ENCODE results near the gene MTCP1.

GRCh38 chrX:155061760-155062159 lies 9.2 kb downstream of the MTCP1 start:
- no peak for TF ChIP-seq RAD51 (IDR thresholded peaks at IDR 0.05)
- TF ChIP-seq CTCF (IDR thresholded peaks at IDR 0.05 in 2 of 3, conservative IDR thresholded peaks at IDR 0.05 in 1 of 3; ENCODE audit: control insufficient read depth in 2 of 3, extremely low read depth in 1 of 3, insufficient read depth in 1 of 3, low read depth in 3 of 3, low read length in 3 of 3): no peak
- TF ChIP-seq TCF7 (IDR thresholded peaks at IDR 0.05; ENCODE audit: borderline replicate concordance): no peak
- TF ChIP-seq PBX3 (IDR thresholded peaks at IDR 0.05; ENCODE audit: insufficient replicate concordance, low read depth, low read length): no peak
- no peak for TF ChIP-seq USF2 (IDR thresholded peaks at IDR 0.05; ENCODE audit: borderline replicate concordance, low read depth, low read length)
- TF ChIP-seq CHD4 (IDR thresholded peaks at IDR 0.05): no peak
- TF ChIP-seq ZNF274 (IDR thresholded peaks at IDR 0.05; ENCODE audit: insufficient read depth, insufficient read length): no peak
- no peak for TF ChIP-seq HDAC2 (IDR thresholded peaks at IDR 0.05)
- no peak for TF ChIP-seq POLR2A (IDR thresholded peaks at IDR 0.05; ENCODE audit: low read depth, low read length)
- no peak for TF ChIP-seq MEF2B (IDR thresholded peaks at IDR 0.05; ENCODE audit: partially characterized antibody, poor library complexity, severe bottlenecking)
- no peak for TF ChIP-seq ATF3 (IDR thresholded peaks at IDR 0.05; ENCODE audit: borderline replicate concordance, extremely low read depth, low read depth, low read length)
- TF ChIP-seq CHD2 (IDR thresholded peaks at IDR 0.05; ENCODE audit: borderline replicate concordance, low read depth, low read length): no peak

All from GM12878 (cell line).